AG09319 (cell line): Measurements from ENCODE around the gene GOPC.

Experiments
- DNase-seq: peaks from one replicate; pipeline ENCODE4 v3.0.0-alpha.2; 2010; ENCODE audit warnings: low read depth; ENCODE audit errors: extremely low read depth
- TF ChIP-seq, protein P1 (sequence below): IDR thresholded peaks from 2 replicates; pipeline ENCODE4 v1.5.1; 2011; ENCODE audit warnings: low read depth, mild to moderate bottlenecking, inconsistent platforms, low read length, moderate library complexity

GOPC gene

DNA sequence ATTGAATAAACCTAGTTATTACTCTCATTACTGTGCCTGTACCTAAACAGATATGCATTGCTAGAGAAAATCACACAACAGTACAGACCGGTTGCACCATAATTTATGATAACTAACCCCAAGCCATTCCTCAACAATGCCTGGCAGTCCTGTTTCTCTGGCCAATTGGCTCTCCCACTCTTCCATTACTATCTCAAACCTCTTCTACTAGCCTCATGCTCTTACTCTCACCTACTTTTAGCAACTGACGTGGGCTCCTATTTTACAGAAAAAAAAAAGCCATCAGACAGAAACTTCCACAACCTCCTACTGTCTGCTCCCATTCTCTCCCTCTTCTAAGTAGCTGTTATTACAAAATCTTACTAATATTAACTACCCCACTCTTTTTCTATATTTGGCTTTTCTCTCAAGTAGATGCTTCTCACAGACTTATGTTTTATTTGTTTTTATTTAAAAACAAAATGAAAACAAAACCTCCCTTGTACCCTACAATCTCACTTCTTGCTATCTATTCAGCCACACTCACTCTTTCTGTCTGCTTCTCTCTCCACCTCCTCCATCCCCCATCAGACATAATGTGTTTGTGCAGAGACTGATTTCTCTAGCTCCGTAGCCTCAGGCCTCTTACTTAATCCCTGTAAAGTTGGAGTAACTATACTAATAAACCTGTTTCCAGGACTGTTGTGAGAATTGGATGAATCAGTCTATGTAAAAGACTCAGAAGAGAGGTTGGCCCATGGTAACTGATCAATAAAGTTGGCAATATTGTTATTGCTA is 9.1 kb downstream of the GOPC start:
- no peak for DNase-seq
- TF ChIP-seq, protein P1, sequence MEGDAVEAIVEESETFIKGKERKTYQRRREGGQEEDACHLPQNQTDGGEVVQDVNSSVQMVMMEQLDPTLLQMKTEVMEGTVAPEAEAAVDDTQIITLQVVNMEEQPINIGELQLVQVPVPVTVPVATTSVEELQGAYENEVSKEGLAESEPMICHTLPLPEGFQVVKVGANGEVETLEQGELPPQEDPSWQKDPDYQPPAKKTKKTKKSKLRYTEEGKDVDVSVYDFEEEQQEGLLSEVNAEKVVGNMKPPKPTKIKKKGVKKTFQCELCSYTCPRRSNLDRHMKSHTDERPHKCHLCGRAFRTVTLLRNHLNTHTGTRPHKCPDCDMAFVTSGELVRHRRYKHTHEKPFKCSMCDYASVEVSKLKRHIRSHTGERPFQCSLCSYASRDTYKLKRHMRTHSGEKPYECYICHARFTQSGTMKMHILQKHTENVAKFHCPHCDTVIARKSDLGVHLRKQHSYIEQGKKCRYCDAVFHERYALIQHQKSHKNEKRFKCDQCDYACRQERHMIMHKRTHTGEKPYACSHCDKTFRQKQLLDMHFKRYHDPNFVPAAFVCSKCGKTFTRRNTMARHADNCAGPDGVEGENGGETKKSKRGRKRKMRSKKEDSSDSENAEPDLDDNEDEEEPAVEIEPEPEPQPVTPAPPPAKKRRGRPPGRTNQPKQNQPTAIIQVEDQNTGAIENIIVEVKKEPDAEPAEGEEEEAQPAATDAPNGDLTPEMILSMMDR = no peak

DNA sequence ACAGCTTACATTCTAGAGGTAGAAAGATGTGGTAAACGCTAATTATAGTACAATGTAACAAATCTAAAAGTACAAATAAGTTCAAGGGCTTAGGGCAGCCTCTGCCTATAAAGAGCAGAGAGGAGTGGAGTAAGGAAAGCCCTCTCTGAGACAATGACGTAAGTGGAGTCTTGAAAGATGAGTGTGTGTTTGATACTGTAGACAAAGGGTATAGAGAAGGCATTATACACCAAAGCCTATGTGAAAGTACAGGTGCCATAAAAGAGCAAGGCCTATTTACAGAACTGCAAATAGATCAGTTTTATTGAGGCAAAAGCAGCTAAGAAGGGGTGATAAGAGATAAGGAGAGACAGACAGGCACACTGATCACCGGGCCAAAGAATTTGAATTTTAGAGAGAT is 10.9 kb downstream of the GOPC start:
- no peak for DNase-seq
- TF ChIP-seq, protein P1 = no peak

DNA sequence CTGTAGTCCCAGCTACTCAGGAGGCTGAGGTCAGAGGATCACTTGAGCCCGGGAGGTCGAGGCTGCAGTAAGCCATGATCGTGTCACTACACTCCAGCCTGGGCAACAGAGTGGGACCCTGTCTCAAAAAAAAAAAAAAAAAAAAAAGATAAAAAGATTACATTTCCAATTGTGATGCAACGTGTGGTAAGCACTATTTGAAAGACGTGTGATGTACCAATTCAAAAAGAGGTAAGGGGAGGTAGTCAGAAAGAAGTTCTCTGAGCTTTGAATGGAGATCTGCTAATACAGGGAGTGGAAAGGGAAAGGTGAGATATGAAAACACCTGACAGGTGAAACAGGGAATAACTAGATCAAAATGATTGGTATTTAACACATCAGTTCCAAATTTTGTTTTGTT is 11.9 kb downstream of the GOPC start:
- DNase-seq = no peak
- TF ChIP-seq, protein P1 = no peak

DNA sequence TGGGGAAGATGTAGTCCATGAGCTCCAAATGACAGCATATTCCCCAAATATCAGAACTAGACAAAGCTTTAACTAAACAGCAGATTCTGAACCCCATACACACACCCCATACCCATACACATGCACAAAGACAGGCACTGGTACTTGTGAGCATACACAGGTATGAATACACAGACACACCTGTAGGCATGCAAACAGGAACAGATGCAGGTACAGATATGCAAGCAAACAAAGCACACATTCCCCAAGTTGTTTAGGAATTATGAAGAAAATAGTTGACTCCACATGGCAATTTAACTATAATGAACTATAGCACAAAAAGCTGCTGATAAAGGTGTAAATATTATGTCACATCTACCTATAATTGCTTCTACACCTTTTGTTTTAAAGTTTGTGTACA is 16.7 kb downstream of the GOPC start:
- DNase-seq = no peak
- TF ChIP-seq, protein P1 = no peak

DNA sequence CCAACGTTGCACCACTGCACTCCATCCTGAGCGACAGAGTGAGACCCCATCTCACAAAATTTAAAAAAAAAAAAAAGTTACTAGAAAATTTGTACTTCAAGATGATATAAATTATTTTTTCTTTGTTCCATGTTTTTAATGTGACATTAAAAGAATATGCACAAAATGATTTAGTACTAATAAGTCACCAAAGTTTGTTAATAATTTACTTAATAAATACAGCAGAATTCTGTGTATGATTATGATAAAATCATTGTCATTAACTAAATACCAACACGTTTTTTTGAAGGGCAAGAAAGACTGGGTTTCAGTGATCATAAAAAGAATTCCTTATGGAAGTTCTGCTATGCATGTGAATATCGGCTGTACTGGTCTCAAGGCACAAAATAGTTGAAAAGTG is 28.1 kb downstream of the GOPC start:
- TF ChIP-seq, protein P1 = no peak
- no peak for DNase-seq

DNA sequence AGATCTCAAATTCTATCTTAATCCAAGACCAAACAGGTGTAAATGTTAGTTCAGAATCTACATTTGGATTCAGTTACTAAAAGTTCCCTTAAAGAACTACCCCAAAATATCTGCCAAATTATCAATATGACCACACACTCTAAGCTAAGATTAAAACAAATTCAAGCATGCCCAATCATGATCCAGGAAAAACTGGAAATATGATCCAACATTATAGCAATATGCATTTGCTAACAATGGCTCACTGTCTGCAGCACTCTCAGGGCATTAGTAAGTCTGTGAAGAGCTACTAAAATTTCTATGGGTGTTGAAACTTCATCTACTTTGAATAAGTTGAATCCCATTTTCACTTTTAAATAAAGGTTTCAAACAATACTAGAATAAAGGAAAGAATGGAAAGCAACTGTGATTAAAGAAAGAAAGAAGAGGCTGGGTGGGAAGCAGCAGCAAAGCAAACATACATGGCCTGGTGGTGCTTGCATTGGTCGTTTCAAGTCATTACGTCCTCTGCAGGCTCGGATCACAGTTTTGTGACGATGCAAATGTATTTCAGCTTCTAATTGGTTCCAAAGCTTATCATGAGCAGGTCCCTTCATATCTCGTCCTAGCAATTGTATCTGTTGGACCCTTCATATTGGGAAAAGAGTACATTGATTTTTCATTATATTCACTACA is 29.2 kb downstream of the GOPC start:
- no peak for DNase-seq
- TF ChIP-seq, protein P1 = no peak

DNA sequence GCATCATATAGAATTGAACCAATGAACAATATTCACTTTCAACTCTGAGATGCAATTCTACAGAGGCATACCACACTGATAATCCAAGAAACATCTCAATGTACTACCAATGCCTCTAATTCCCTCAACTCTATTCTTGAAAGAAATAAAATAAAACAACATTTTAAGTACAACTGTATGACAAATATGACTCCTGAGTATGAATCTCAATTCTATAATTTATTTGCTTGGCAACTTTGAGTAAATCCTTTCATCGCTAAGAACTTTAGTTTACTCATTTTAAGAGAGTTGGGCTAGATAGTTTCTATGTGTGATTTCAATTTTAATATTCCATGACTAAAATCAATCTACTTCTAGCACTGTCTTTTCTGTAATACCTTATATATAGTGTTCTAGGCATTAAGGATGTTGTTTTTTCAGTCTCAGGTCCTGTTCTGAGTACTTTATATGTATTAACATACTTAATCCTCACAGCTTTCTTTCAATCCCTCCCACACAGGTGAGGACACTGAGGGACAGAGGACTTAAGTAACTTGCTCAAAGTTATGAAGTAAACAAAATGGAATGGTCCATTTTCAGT is 33.4 kb downstream of the GOPC start:
- TF ChIP-seq, protein P1 = no peak
- no peak for DNase-seq
